Right atrium auricular region (tissue), 2 donors: ENCODE data around the gene BDKRB1. TPM values are rescaled to one million over a fixed set of nuclear protein-coding genes. Genes with fewer than 3 reads are reported as not detected.

Source experiments
- DNase-seq: peaks from one replicate; pipeline ENCODE4 v3.0.0-alpha.2; 2019; ENCODE audit warnings: low spot score
- H3K27ac ChIP-seq, 2 donors: fragments of 200-600 bp; sonication (generic); 1 replicate in 1 of 2; 2 replicates in 1 of 2; pipeline ENCODE4 v1.5.1; 2016 to 2019
- H3K27me3 ChIP-seq, 2 donors: fragments of 200-600 bp; sonication (generic); one replicate each; pipeline versions ENCODE4 v1.5.1 to v1.6.0; 2017 to 2019
- H3K36me3 ChIP-seq: fragments of 200-600 bp; sonication (generic); one replicate; pipeline ENCODE4 v1.5.1; 2016
- H3K4me1 ChIP-seq, 2 donors: fragments of 200-600 bp; sonication (generic); one replicate each; pipeline versions ENCODE4 v1.5.1 to v1.6.0; 2017 to 2019
- H3K4me3 ChIP-seq, 2 donors: fragments of 200-600 bp; sonication (generic); 1 replicate in 1 of 2; 2 replicates in 1 of 2; pipeline ENCODE4 v1.5.1; 2017 to 2019; ENCODE audit warnings: mild to moderate bottlenecking in 1 of 2, moderate library complexity in 1 of 2
- H3K9me3 ChIP-seq, 2 donors: fragments of 200-600 bp; sonication (generic); one replicate each; pipeline ENCODE4 v1.5.1; 2019
- total RNA-seq, 2 donors: library from RNA; depleted of rRNA; stranded (reverse); fragments of >200 nt; gene quantifications; one replicate each; pipeline ENCODE4 v1.1.0, GENCODE V29; 2016
- TF ChIP-seq, protein P1 (sequence below), 2 donors: fragments of 200-600 bp; sonication (generic); IDR thresholded peaks; one replicate each; pipeline ENCODE4 v1.5.1; 2019; ENCODE audit warnings: antibody characterized with exemption in 2 of 2

The BDKRB1 gene
- total RNA-seq, 2 donors from 2014 or later, result 0.39 to 20.0 TPM

- H3K27ac ChIP-seq, result no peak overlapping the region
- peaks cover 0 to 10% of the 10 kb centered on the region in 2 donors for H3K9me3 ChIP-seq
- no peaks in the 10 kb centered on the region for H3K4me1 ChIP-seq
- TF ChIP-seq, protein P1, sequence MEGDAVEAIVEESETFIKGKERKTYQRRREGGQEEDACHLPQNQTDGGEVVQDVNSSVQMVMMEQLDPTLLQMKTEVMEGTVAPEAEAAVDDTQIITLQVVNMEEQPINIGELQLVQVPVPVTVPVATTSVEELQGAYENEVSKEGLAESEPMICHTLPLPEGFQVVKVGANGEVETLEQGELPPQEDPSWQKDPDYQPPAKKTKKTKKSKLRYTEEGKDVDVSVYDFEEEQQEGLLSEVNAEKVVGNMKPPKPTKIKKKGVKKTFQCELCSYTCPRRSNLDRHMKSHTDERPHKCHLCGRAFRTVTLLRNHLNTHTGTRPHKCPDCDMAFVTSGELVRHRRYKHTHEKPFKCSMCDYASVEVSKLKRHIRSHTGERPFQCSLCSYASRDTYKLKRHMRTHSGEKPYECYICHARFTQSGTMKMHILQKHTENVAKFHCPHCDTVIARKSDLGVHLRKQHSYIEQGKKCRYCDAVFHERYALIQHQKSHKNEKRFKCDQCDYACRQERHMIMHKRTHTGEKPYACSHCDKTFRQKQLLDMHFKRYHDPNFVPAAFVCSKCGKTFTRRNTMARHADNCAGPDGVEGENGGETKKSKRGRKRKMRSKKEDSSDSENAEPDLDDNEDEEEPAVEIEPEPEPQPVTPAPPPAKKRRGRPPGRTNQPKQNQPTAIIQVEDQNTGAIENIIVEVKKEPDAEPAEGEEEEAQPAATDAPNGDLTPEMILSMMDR (IDR thresholded peaks at IDR 0.05), result no peak
- no peaks in the 10 kb centered on the region for H3K27me3 ChIP-seq
- no peak for DNase-seq
- no peaks in the 10 kb centered on the region for H3K36me3 ChIP-seq
- H3K4me3 ChIP-seq, result no peak overlapping the region
Observed at GRCh38 chr14:96271421-96271762, 15.4 kb downstream of the BDKRB1 start.

DNA sequence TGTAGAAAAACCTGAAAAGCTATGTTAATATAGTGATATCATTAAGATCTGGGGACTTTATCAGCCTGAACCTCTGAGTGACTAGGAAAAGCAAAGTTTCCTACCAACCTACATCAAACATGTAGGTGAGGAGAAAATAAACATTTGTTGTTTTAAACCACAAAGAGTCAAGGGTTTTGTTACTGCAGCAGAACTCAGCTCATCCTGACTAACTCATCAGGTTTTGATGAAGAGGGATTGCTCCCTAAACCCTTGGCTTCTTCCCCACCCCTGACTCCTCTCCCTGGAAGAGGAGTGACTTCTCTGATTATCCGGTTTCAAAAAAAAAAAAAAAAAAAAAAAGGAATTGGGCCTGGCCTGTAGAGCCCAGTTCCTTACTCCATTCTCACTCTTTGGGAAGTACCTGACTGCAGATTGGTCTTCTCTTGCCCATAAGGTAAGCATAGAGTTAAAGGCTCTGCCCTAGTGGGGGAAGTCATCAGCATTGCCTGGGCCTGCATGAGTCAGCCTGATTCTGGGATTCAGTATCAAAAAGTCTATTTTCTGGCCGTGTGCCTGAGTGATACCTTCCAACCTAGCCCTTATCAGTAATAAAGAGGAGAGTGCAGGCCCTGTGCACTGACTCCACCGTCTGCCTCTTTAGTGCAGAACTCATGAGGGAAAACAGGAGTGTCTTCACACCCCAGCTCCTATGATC is 16.9 kb downstream of the BDKRB1 start:
- Histone ChIP-seq H3K27me3 (no peaks in the 10 kb centered on the region), H3K36me3 (no peaks in the 10 kb centered on the region), H3K9me3 (peaks cover 4 to 18% of the 10 kb centered on the region in 2 donors), H3K4me1 (no peaks in the 10 kb centered on the region), H3K27ac (no peak overlapping the region), H3K4me3 (no peak overlapping the region)
- DNase-seq, result no peak
- TF ChIP-seq, protein P1 (IDR thresholded peaks at IDR 0.05), result no peak

DNA sequence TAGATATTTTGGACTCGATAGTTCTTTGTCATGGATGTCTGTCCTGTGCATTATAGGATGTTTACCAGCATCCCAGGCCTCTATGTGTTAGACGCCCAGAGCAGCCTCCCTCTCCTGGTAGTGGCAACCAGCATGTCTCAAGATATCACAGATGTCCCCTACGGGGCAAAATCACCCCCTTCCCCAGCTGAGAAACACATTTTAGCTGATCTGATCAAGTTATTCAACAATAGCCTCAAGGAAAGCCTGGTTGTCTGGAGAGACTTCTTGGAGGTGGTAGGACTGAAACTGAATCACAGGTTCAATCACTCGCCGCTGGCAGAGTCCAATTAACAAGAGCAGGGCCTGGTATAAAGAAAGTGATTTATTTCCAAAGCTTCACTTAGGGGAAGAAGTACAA is 17.6 kb downstream of the BDKRB1 start:
- Histone ChIP-seq H3K4me1 (no peaks in the 10 kb centered on the region), H3K9me3 (peaks cover 10 to 26% of the 10 kb centered on the region in 2 donors), H3K27me3 (no peaks in the 10 kb centered on the region), H3K27ac (no peak overlapping the region), H3K4me3 (no peak overlapping the region), H3K36me3 (no peaks in the 10 kb centered on the region)
- DNase-seq, result no peak
- TF ChIP-seq, protein P1 (IDR thresholded peaks at IDR 0.05), result no peak

DNA sequence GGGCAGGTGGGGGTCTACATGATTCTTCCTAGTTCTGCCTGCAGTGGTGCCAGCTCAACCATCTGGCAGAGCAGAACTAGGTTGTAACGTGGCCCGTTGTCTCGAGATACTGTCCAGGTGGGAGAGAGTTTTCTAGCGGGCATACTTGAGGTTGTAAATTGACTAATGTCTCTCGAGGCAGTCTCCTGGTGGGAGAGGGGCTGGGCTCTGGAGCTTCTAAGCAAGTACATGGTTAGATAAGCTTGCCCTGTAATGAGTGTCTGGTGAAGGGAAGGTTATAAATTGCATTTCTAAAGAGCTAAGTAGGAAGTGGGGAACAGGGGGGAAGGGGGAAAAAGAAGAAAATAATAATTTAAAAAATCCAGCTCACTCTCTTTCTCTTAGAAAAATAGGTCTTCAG is 18.1 kb downstream of the BDKRB1 start:
- no peaks in the 10 kb centered on the region for H3K4me1 ChIP-seq
- TF ChIP-seq, protein P1 (IDR thresholded peaks at IDR 0.05), result no peak
- no peaks in the 10 kb centered on the region for H3K27me3 ChIP-seq
- H3K36me3 ChIP-seq, result no peaks in the 10 kb centered on the region
- no peak for DNase-seq
- no peak overlapping the region for H3K4me3 ChIP-seq
- peaks cover 10 to 26% of the 10 kb centered on the region in 2 donors for H3K9me3 ChIP-seq
- H3K27ac ChIP-seq, result no peak overlapping the region

DNA sequence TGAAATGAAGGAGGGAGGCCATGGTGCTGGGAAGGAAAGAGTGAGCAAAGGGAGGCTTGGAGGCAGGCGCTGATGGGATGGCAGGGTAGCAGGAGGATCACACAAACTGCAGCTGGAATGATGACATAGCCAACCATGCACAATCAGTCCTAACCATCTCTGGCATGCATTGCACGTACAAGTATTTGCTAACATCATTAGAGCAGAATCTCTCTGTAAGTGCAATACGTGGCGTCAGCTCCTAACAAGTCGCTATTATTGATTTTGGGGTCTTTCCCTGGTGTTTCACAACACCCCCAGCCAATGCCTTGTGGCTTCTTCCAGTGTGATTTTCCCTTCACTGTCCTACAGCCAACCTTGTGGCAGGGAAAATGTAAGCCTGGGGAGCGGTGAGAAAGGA is 18.5 kb downstream of the BDKRB1 start:
- no peak overlapping the region for H3K27ac ChIP-seq
- H3K4me1 ChIP-seq, result no peaks in the 10 kb centered on the region
- no peak for DNase-seq
- H3K27me3 ChIP-seq, result no peaks in the 10 kb centered on the region
- TF ChIP-seq, protein P1 (IDR thresholded peaks at IDR 0.05), result no peak
- peaks cover 10 to 26% of the 10 kb centered on the region in 2 donors for H3K9me3 ChIP-seq
- no peak overlapping the region for H3K4me3 ChIP-seq
- H3K36me3 ChIP-seq, result no peaks in the 10 kb centered on the region
